Body of pancreas (tissue), 4 donors: ENCODE measurements around the gene PXDN.

ENCODE experiments used
- POLR2A ChIP-seq, 3 donors: fragments of 450-650 bp; IDR thresholded peaks; one replicate each; pipeline ENCODE4 v1.6.1; 2016; ENCODE audit warnings: antibody characterized with exemption in 3 of 3, mild to moderate bottlenecking in 2 of 3
- TF ChIP-seq, protein P1 (sequence below), 7 experiments: fragments of 450-650 bp in 4 of 7; fragments of 200-600 bp in 3 of 7; sonication (generic) in 3 of 7; IDR thresholded peaks; one replicate each; pipeline ENCODE4 v1.5.1; 2016 to 2019; ENCODE audit warnings: antibody characterized with exemption in 7 of 7

GRCh38 chr2:1642066-1642861 lies 102.1 kb downstream of the PXDN start:
- no peak for TF ChIP-seq POLR2A (IDR thresholded peaks at IDR 0.05)
- TF ChIP-seq, protein P1, sequence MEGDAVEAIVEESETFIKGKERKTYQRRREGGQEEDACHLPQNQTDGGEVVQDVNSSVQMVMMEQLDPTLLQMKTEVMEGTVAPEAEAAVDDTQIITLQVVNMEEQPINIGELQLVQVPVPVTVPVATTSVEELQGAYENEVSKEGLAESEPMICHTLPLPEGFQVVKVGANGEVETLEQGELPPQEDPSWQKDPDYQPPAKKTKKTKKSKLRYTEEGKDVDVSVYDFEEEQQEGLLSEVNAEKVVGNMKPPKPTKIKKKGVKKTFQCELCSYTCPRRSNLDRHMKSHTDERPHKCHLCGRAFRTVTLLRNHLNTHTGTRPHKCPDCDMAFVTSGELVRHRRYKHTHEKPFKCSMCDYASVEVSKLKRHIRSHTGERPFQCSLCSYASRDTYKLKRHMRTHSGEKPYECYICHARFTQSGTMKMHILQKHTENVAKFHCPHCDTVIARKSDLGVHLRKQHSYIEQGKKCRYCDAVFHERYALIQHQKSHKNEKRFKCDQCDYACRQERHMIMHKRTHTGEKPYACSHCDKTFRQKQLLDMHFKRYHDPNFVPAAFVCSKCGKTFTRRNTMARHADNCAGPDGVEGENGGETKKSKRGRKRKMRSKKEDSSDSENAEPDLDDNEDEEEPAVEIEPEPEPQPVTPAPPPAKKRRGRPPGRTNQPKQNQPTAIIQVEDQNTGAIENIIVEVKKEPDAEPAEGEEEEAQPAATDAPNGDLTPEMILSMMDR (IDR thresholded peaks at IDR 0.05): no peak
